HFFc6 (cell line): ENCODE data around the gene PCDHA3. TPM values are rescaled to one million over a fixed set of nuclear protein-coding genes. Genes with fewer than 3 reads are reported as not detected.
"Not testable (repeated sequence)": the region's sequence is repeated elsewhere in the genome, so short reads cannot be mapped to it uniquely, and the experiment has no call there.

Experiments used
- DNase-seq: peaks from one replicate; pipeline ENCODE4 v3.0.0-alpha.2; 2018
- H3K27ac Mint-ChIP-seq: 2 replicates; pipeline ENCODE4 v1.8.0; 2020; ENCODE audit warnings: mild to moderate bottlenecking, mixed read lengths
- H3K27me3 Mint-ChIP-seq: 2 replicates; pipeline ENCODE4 v1.8.0; 2021; ENCODE audit warnings: mild to moderate bottlenecking, moderate library complexity, mixed read lengths; ENCODE audit not compliant: insufficient read depth
- H3K36me3 Mint-ChIP-seq: 2 replicates; pipeline ENCODE4 v1.8.0; 2021; ENCODE audit warnings: low read depth, mixed read lengths
- H3K4me1 Mint-ChIP-seq: 2 replicates; pipeline ENCODE4 v1.8.0; 2020; ENCODE audit warnings: low read depth, mixed read lengths
- H3K4me3 Mint-ChIP-seq: 2 replicates; pipeline ENCODE4 v1.8.0; 2020; ENCODE audit warnings: mild to moderate bottlenecking, moderate library complexity, mixed read lengths
- H3K9me3 Mint-ChIP-seq: 2 replicates; pipeline ENCODE4 v1.8.0; 2020; ENCODE audit warnings: mild to moderate bottlenecking, mixed read lengths
- CTCF ChIP-seq: fragments of 200-600 bp; sonication (generic); IDR thresholded peaks from 2 replicates; pipeline ENCODE4 v1.5.0; 2021; ENCODE audit warnings: antibody characterized with exemption, mild to moderate bottlenecking
- total RNA-seq, 6 experiments: library from RNA; stranded (reverse); fragmentation: NEBNext Ultra II Directional; extraction: Animal tissue kit (Norgen Biotek cat#: 25700); gene quantifications; 2 replicates in 1 of 6; 3 replicates in 5 of 6; pipeline ENCODE4 v1.2.3, GENCODE V29; 2021

The PCDHA3 gene
- total RNA-seq, 6 experiments from 2014 or later: 0.05 TPM; not detected in 5

DNA sequence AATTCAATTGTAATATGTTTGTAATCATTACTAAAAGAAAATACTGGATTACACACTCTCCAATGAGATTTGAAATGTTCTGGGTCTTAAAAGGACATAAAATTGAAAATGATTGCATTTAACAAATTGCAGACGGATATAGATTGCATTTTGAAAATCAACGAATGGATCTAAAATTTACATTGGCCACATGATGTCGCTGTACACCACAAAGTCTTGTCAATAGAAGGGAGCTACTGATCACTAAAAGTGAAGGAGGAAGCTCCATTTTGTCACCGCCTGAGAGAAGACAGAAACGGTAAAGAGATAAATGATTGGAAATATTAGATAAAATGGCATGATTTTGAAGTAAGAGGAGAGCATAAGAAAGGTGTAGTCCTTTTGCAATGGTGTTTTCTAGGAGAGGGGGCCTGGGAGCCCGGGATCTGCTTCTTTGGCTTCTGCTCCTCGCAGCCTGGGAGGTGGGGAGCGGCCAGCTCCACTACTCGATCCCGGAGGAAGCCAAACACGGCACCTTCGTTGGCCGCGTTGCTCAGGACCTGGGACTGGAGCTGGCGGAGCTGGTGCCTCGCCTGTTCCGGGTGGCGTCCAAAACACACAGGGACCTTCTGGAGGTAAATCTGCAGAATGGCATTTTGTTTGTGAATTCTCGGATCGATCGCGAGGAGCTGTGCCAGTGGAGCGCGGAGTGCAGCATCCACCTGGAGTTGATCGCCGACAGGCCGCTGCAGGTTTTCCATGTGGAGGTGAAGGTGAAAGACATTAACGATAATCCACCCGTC, 14.8 kb upstream of the PCDHA3 start, which contains the start of gene PCDHA1:
TSS of gene PCDHA1 (plus strand) at position 236 of the 782 bp plus-strand sequence.
- H3K27me3 Mint-ChIP-seq: no peaks in the 10 kb centered on the region; the same call in 1 of the 2 replicates
- peaks cover 48% of the 10 kb centered on the region for H3K9me3 Mint-ChIP-seq
- peak; percentile 47 for TF ChIP-seq CTCF
- H3K4me3 Mint-ChIP-seq: peak within 1 kb of the TSS; percentile 58; the same call in 1 of the 2 replicates
- no peak within 1 kb of the TSS for H3K27ac Mint-ChIP-seq
- no peak for DNase-seq
- H3K36me3 Mint-ChIP-seq: peaks cover 5% of the 10 kb centered on the region; the same call in 1 of the 2 replicates
- H3K4me1 Mint-ChIP-seq: no peaks in the 10 kb centered on the region

DNA sequence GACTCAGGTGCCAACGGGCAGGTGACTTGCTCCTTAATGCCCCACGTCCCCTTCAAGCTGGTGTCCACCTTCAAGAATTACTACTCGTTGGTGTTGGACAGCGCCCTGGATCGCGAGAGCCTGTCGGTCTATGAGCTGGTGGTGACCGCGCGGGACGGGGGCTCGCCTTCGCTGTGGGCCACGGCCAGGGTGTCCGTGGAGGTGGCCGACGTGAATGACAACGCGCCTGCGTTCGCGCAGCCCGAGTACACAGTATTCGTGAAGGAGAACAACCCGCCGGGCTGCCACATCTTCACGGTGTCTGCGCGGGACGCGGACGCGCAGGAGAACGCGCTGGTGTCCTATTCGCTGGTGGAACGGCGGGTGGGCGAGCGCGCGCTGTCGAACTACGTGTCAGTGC, 13.4 kb upstream of the PCDHA3 start:
- not testable (repeated sequence) for H3K36me3 Mint-ChIP-seq, H3K4me1 Mint-ChIP-seq, H3K27me3 Mint-ChIP-seq, H3K4me3 Mint-ChIP-seq, DNase-seq, H3K27ac Mint-ChIP-seq
- peaks cover 40% of the 10 kb centered on the region for H3K9me3 Mint-ChIP-seq

DNA sequence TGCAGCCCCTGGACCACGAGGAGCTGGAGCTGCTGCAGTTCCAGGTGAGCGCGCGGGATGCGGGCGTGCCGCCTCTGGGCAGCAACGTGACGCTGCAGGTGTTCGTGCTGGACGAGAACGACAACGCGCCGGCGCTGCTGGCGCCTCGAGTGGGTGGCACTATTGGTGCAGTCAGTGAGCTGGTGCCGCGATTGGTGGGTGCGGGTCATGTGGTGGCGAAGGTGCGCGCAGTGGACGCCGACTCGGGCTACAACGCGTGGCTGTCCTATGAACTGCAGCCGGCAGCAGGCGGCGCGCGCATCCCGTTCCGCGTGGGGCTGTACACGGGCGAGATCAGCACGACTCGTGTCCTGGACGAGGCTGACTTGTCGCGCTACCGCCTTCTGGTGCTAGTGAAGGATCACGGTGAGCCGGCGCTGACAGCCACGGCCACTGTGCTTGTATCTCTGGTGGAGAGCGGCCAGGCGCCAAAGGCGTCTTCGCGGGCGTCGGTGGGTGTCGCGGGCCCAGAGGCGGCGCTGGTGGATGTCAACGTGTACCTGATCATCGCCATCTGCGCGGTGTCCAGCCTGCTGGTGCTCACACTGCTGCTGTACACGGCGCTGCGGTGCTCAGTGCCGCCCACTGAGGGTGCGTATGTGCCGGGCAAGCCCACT, 12.9 kb upstream of the PCDHA3 start:
- H3K36me3 Mint-ChIP-seq, H3K27me3 Mint-ChIP-seq, DNase-seq, H3K4me1 Mint-ChIP-seq, H3K27ac Mint-ChIP-seq, H3K4me3 Mint-ChIP-seq: not testable (repeated sequence)
- H3K9me3 Mint-ChIP-seq: peaks cover 40% of the 10 kb centered on the region

DNA sequence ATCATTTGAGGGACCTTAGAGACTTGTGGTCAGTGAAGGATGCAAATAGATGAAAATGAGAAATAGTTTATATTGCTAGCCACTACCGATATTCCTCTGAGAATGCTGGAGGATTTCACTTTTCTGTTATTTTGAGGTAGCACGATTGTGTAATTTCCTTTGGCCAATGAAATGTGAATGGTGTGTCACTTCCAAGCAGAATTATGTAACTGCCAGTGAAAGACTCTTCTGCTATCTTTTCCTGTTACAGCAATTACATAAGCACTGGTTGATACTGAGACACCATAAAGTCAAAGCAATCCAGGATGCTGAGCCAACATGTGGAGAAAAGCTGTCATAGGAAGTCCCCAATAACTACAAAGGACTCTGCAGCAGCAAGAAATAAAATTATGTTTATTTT, 9.8 kb upstream of the PCDHA3 start:
- no peak overlapping the region for H3K27ac Mint-ChIP-seq
- peaks cover 2% of the 10 kb centered on the region; the same call in 1 of the 2 replicates for H3K36me3 Mint-ChIP-seq
- H3K9me3 Mint-ChIP-seq: peaks cover 45% of the 10 kb centered on the region
- no peaks in the 10 kb centered on the region; the same call in 1 of the 2 replicates for H3K27me3 Mint-ChIP-seq
- no peak for DNase-seq
- H3K4me3 Mint-ChIP-seq: no peak overlapping the region
- no peak for TF ChIP-seq CTCF
- H3K4me1 Mint-ChIP-seq: no peaks in the 10 kb centered on the region

GRCh38 chr5:140794595-140795258, 6.1 kb upstream of the PCDHA3 start, which contains the start of gene PCDHA2:
TSS of gene PCDHA2 (plus strand) at chr5:140794852.
- Mint-ChIP-seq H3K27me3 (no peaks in the 10 kb centered on the region), H3K27ac (no peak within 1 kb of the TSS), H3K4me3 (peak within 1 kb of the TSS; percentile 81; the same call in 1 of the 2 replicates), H3K36me3 (no peaks in the 10 kb centered on the region), H3K9me3 (peaks cover 20% of the 10 kb centered on the region; the same call in 1 of the 2 replicates), H3K4me1 (no peaks in the 10 kb centered on the region)
- TF ChIP-seq CTCF: 0 out of 2 replicates have a peak, but pooled peaks have one; percentile 12
- DNase-seq: no peak

DNA sequence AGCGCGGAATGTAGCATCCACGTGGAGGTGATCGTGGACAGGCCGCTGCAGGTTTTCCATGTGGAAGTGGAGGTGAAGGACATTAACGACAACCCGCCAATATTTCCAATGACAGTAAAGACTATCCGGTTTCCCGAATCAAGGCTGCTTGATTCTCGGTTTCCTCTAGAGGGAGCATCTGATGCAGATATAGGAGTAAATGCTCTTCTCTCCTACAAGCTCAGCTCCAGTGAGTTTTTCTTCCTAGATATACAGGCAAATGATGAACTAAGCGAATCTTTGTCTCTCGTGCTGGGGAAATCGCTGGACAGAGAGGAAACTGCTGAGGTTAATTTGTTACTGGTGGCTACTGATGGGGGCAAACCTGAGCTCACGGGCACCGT, 5.6 kb upstream of the PCDHA3 start:
- Mint-ChIP-seq H3K36me3 (no peaks in the 10 kb centered on the region), H3K27me3 (no peaks in the 10 kb centered on the region), H3K4me3 (peak overlapping the region; percentile 81; the same call in 1 of the 2 replicates), H3K4me1 (no peaks in the 10 kb centered on the region), H3K9me3 (peaks cover 20% of the 10 kb centered on the region; the same call in 1 of the 2 replicates), H3K27ac (no peak overlapping the region)
- no peak for DNase-seq
- TF ChIP-seq CTCF: no peak

DNA sequence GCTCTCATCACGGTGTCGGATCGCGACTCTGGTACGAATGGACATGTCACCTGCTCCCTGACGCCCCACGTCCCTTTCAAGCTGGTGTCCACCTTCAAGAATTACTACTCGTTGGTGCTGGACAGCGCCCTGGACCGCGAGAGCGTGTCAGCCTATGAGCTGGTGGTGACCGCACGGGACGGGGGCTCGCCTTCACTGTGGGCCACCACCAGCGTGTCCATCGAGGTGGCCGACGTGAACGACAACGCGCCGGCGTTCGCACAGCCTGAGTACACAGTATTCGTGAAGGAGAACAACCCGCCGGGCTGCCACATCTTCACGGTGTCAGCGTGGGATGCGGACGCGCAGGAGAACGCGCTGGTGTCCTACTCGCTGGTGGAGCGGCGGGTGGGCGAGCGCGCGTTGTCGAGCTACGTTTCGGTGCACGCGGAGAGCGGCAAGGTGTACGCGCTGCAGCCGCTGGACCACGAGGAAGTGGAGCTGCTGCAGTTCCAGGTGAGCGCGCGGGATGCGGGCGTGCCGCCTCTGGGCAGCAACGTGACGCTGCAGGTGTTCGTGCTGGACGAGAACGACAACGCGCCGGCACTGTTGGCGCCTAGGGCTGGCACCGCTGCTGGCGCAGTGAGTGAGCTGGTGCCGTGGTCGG, 4.7 kb upstream of the PCDHA3 start:
- H3K27ac Mint-ChIP-seq, H3K36me3 Mint-ChIP-seq, H3K4me1 Mint-ChIP-seq, DNase-seq, H3K27me3 Mint-ChIP-seq, H3K4me3 Mint-ChIP-seq: not testable (repeated sequence)
- peaks cover 21% of the 10 kb centered on the region; the same call in 1 of the 2 replicates for H3K9me3 Mint-ChIP-seq
